GM23338 (cell line): ENCODE measurements around the gene ATXN1L. TPM values are rescaled to one million over a fixed set of nuclear protein-coding genes. Genes with fewer than 3 reads are reported as not detected.

ENCODE experiments used
- ATAC-seq: fragments of 200-7000 bp; cut with Tn5 transposase; 3 replicates; pipeline ENCODE4 v1.9.1; 2020
- DNase-seq: peaks from one replicate; pipeline ENCODE4 v3.0.0-alpha.2; 2015; ENCODE audit warnings: low spot score
- H2AFZ ChIP-seq: fragments of 200-600 bp; sonication (generic); 2 replicates; pipeline ENCODE4 v1.8.0; 2016; ENCODE audit warnings: antibody characterized with exemption, mild to moderate bottlenecking, moderate library complexity
- H3F3A ChIP-seq: fragments of 200-600 bp; sonication (generic); replicated peaks from 2 replicates; pipeline ENCODE4 v1.8.0; 2017; ENCODE audit warnings: antibody characterized with exemption, mixed run types, low read depth
- H3K27ac ChIP-seq: fragments of 200-600 bp; sonication (generic); 2 replicates; pipeline ENCODE4 v1.6.1; 2016; ENCODE audit warnings: low read depth
- H3K27me3 ChIP-seq: fragments of 200-600 bp; sonication (generic); 2 replicates; pipeline ENCODE4 v1.8.0; 2016; ENCODE audit warnings: mild to moderate bottlenecking, mixed run types, moderate library complexity; ENCODE audit not compliant: insufficient read depth
- H3K36me3 ChIP-seq: fragments of 200-600 bp; sonication (generic); 2 replicates; pipeline ENCODE4 v1.8.0; 2016; ENCODE audit warnings: mild to moderate bottlenecking; ENCODE audit not compliant: insufficient read depth
- H3K4me1 ChIP-seq: fragments of 200-600 bp; sonication (generic); 2 replicates; pipeline ENCODE4 v1.8.0; 2016; ENCODE audit warnings: mild to moderate bottlenecking, moderate library complexity; ENCODE audit not compliant: insufficient read depth
- H3K4me2 ChIP-seq: fragments of 200-600 bp; sonication (generic); 2 replicates; pipeline ENCODE4 v1.7.1; 2017; ENCODE audit warnings: mixed run types
- H3K4me3 ChIP-seq: fragments of 200-600 bp; sonication (generic); 2 replicates; pipeline ENCODE4 v1.6.1; 2016; ENCODE audit warnings: mixed run types
- H3K79me2 ChIP-seq: fragments of 200-600 bp; sonication (generic); replicated peaks from 2 replicates; pipeline ENCODE4 v1.8.0; 2017; ENCODE audit warnings: mild to moderate bottlenecking; ENCODE audit not compliant: insufficient read depth
- H3K9me2 ChIP-seq: fragments of 200-600 bp; sonication (generic); 2 replicates; pipeline ENCODE4 v1.8.0; 2017; ENCODE audit not compliant: insufficient read depth
- H4K20me1 ChIP-seq: fragments of 200-600 bp; sonication (generic); replicated peaks from 2 replicates; pipeline ENCODE4 v1.8.0; 2017; ENCODE audit warnings: mild to moderate bottlenecking; ENCODE audit not compliant: insufficient read depth
- H3K27ac Mint-ChIP-seq: 2 replicates; pipeline ENCODE4 v1.8.0; 2020; ENCODE audit warnings: inconsistent platforms, mild to moderate bottlenecking, moderate library complexity, mixed read lengths
- H3K27me3 Mint-ChIP-seq: 3 replicates; pipeline ENCODE4 v1.8.0; 2022; ENCODE audit warnings: low read depth, mild to moderate bottlenecking, moderate library complexity, mixed read lengths, inconsistent platforms; ENCODE audit not compliant: insufficient read depth, poor library complexity
- H3K36me3 Mint-ChIP-seq: 3 replicates; pipeline ENCODE4 v1.8.0; 2021; ENCODE audit warnings: low read depth, mild to moderate bottlenecking, inconsistent platforms, moderate library complexity, mixed read lengths
- H3K4me1 Mint-ChIP-seq: 3 replicates; pipeline ENCODE4 v1.8.0; 2020; ENCODE audit warnings: mild to moderate bottlenecking, inconsistent platforms, mixed read lengths
- H3K4me3 Mint-ChIP-seq: 3 replicates; pipeline ENCODE4 v1.8.0; 2021; ENCODE audit warnings: moderate library complexity, mild to moderate bottlenecking, inconsistent platforms, mixed read lengths
- H3K9me3 Mint-ChIP-seq: 3 replicates; pipeline ENCODE4 v1.8.0; 2020; ENCODE audit warnings: moderate library complexity, mild to moderate bottlenecking, inconsistent platforms, mixed read lengths
- CREB1 ChIP-seq: fragments of 250-450 bp; sonication (Bioruptor Pico); IDR thresholded peaks from 2 replicates; pipeline ENCODE4 v1.5.0; 2020; ENCODE audit warnings: low read depth, mild to moderate bottlenecking, moderate library complexity
- EZH2 ChIP-seq: fragments of 200-600 bp; sonication (generic); IDR thresholded peaks from one replicate; pipeline ENCODE4 v1.8.0; 2017; ENCODE audit warnings: antibody characterized with exemption, mild to moderate bottlenecking, low read depth; ENCODE audit not compliant: unreplicated experiment
- EZH2phosphoT487 ChIP-seq: fragments of 200-600 bp; sonication (generic); IDR thresholded peaks from one replicate; pipeline ENCODE4 v1.8.1; 2018; ENCODE audit warnings: antibody characterized with exemption; ENCODE audit not compliant: unreplicated experiment
- JUNB ChIP-seq: IDR thresholded peaks from one replicate; pipeline ENCODE4 v1.6.1; 2016; ENCODE audit warnings: antibody characterized with exemption; ENCODE audit not compliant: unreplicated experiment
- POLR2AphosphoS5 ChIP-seq: IDR thresholded peaks from 2 replicates; pipeline ENCODE4 v1.6.1; 2016; ENCODE audit warnings: antibody characterized with exemption, low read depth
- STAT1 ChIP-seq: IDR thresholded peaks from one replicate; pipeline ENCODE4 v1.6.1; 2016; ENCODE audit warnings: antibody characterized with exemption; ENCODE audit not compliant: unreplicated experiment
- ZNF114 ChIP-seq: fragments of 250-450 bp; sonication (Bioruptor Pico); IDR thresholded peaks from 2 replicates; pipeline ENCODE4 v1.5.0; 2020; ENCODE audit warnings: mild to moderate bottlenecking, moderate library complexity
- ZNF331 ChIP-seq: fragments of 250-450 bp; sonication (Bioruptor Pico); IDR thresholded peaks from 2 replicates; pipeline ENCODE4 v1.5.0; 2020; ENCODE audit warnings: low read depth, mild to moderate bottlenecking, moderate library complexity
- polyA plus RNA-seq: library from polyadenylated mRNA; unstranded; fragments of >200 nt; fragmentation: Nextera tagmentation; extraction: Ambion mirVana; gene quantifications from 2 replicates; pipeline ENCODE4 v1.2.1, GENCODE V29; 2016
- total RNA-seq: library from RNA; depleted of rRNA; stranded (reverse); fragments of >200 nt; shearing (Covaris generic); gene quantifications from 2 replicates; pipeline ENCODE4 v1.2.3, GENCODE V29; 2014
- TF ChIP-seq, protein P1 (sequence below): IDR thresholded peaks from one replicate; pipeline ENCODE4 v1.6.1; 2018; ENCODE audit warnings: antibody characterized with exemption; ENCODE audit not compliant: unreplicated experiment
- TF ChIP-seq, protein P2 (sequence below): IDR thresholded peaks from 2 replicates; pipeline ENCODE4 v1.6.1; 2016; ENCODE audit warnings: antibody characterized with exemption

ATXN1L gene
- total and polyA plus RNA-seq, 2 experiments from 2014 or later: 8.5 to 22.1 TPM

DNA sequence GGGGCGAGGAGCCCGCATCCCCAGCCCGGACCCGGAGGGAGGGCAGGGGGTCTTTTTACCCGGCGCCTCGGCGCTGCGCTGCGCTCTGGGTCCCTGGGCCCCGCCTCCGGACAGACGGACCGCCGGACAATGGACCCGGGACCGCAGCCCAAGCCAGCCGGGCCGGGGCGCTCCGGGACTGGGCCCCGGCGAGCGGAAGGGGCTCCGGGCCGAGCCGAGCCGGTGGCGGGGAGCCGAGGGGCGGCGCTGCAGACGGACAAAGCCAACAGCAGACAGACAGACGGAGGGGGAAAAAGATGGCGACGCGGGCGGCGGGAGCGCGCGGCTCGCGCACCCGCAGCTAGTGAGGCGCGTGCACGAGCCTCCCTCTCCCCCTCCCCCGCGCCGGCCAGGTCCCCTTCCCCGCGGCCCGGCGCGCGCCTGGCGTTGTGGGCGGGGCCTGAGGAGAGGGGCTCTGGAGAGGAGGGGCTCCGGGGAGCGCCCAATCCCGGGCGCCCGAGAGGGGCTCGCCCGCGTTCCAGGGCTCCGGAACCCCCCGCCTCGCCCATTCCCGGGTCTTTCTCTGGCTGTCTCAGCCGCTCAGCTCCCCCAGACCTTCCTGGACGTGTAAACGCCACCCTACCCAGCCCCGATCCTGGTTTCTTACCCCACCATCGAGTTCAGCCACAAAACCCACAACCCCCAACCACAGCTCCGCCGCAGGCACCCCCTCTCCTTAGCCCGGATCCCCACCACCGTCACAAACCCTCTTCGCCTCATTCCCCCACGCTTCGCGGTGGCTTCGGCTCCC lies 38.3 kb downstream of the ATXN1L start, which contains the start of gene ZNF821 (continued):
- TF ChIP-seq, protein P1, sequence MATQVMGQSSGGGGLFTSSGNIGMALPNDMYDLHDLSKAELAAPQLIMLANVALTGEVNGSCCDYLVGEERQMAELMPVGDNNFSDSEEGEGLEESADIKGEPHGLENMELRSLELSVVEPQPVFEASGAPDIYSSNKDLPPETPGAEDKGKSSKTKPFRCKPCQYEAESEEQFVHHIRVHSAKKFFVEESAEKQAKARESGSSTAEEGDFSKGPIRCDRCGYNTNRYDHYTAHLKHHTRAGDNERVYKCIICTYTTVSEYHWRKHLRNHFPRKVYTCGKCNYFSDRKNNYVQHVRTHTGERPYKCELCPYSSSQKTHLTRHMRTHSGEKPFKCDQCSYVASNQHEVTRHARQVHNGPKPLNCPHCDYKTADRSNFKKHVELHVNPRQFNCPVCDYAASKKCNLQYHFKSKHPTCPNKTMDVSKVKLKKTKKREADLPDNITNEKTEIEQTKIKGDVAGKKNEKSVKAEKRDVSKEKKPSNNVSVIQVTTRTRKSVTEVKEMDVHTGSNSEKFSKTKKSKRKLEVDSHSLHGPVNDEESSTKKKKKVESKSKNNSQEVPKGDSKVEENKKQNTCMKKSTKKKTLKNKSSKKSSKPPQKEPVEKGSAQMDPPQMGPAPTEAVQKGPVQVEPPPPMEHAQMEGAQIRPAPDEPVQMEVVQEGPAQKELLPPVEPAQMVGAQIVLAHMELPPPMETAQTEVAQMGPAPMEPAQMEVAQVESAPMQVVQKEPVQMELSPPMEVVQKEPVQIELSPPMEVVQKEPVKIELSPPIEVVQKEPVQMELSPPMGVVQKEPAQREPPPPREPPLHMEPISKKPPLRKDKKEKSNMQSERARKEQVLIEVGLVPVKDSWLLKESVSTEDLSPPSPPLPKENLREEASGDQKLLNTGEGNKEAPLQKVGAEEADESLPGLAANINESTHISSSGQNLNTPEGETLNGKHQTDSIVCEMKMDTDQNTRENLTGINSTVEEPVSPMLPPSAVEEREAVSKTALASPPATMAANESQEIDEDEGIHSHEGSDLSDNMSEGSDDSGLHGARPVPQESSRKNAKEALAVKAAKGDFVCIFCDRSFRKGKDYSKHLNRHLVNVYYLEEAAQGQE: no peak
- TF ChIP-seq, protein P2, sequence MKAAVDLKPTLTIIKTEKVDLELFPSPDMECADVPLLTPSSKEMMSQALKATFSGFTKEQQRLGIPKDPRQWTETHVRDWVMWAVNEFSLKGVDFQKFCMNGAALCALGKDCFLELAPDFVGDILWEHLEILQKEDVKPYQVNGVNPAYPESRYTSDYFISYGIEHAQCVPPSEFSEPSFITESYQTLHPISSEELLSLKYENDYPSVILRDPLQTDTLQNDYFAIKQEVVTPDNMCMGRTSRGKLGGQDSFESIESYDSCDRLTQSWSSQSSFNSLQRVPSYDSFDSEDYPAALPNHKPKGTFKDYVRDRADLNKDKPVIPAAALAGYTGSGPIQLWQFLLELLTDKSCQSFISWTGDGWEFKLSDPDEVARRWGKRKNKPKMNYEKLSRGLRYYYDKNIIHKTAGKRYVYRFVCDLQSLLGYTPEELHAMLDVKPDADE: no peak
- TF ChIP-seq STAT1: no peak

- H4K20me1 ChIP-seq: no peaks in the 10 kb centered on the region
- Mint-ChIP-seq H3K4me1 (peaks cover 32% of the 10 kb centered on the region), H3K27me3 (peaks cover 7% of the 10 kb centered on the region), H3K9me3 (peaks cover 3% of the 10 kb centered on the region; the same call in 1 of the 3 replicates), H3K4me3 (peak overlapping the region; percentile 91), H3K36me3 (peaks cover under 1% of the 10 kb centered on the region; the same call in 1 of the 3 replicates), H3K27ac (peak overlapping the region; percentile 70)
- H3K79me2 ChIP-seq: no peaks in the 10 kb centered on the region
- H3K27me3 ChIP-seq: no peaks in the 10 kb centered on the region
- no peak overlapping the region for H2AFZ ChIP-seq
- H3K4me3 ChIP-seq: peak overlapping the region; percentile 88; the same call in 1 of the 2 replicates
- H3K27ac ChIP-seq: no peak overlapping the region
- no peaks in the 10 kb centered on the region for H3K9me2 ChIP-seq
- peaks cover 6% of the 10 kb centered on the region for H3F3A ChIP-seq
- ATAC-seq (no peak), DNase-seq (no peak)
- peaks cover 20% of the 10 kb centered on the region for H3K4me1 ChIP-seq
- peak overlapping the region; percentile 81 for H3K4me2 ChIP-seq
- H3K36me3 ChIP-seq: no peaks in the 10 kb centered on the region
- TF ChIP-seq ZNF331 (CRISPR knock-in tag) (no peak), EZH2 (no peak), EZH2phosphoT487 (no peak), STAT1 (no peak), CREB1 (no peak), ZNF114 (CRISPR knock-in tag) (no peak), POLR2AphosphoS5 (no peak), JUNB (no peak)
- TF ChIP-seq, protein P2: no peak
- TF ChIP-seq, protein P1: no peak
These were observed 39.5 kb downstream of the ATXN1L start for GRCh38 chr16:71885261-71885650.
